Measurements from ENCODE around the gene LEF1.

LEF1 gene

GRCh38 chr4:108175966-108176365 is 7.2 kb upstream of the LEF1 start:
- no peak overlapping the region for H3K4me3 ChIP-seq (ENCODE audit: low read depth, low read length)
- TF ChIP-seq CTCF (IDR thresholded peaks at IDR 0.05; ENCODE audit: low read depth, low read length, missing control alignments), result no peak
- in situ Hi-C loops (cut with HindIII; ENCODE audit: low pct_ligation_motif_present, low sequenced_read_pairs), result no loop called here
- peaks cover 23% of the 10 kb centered on the region for H3K27me3 ChIP-seq (replicated peaks)
- no peak overlapping the region for H3K27ac ChIP-seq
- no peaks in the 10 kb centered on the region for H3K36me3 ChIP-seq (replicated peaks)
- DNase-seq, result no peak

GRCh38 chr4:108174856-108175255 is 6.1 kb upstream of the LEF1 start:
- no peak for TF ChIP-seq CTCF (IDR thresholded peaks at IDR 0.05; ENCODE audit: low read depth, low read length, missing control alignments)
- in situ Hi-C loops (cut with HindIII; ENCODE audit: low pct_ligation_motif_present, low sequenced_read_pairs), result no loop called here
- Histone ChIP-seq H3K36me3 (replicated peaks) (no peaks in the 10 kb centered on the region), H3K27me3 (replicated peaks) (peaks cover 34% of the 10 kb centered on the region), H3K4me3 (ENCODE audit: low read depth, low read length) (no peak overlapping the region), H3K27ac (no peak overlapping the region)
- no peak for DNase-seq

- DNase-seq, result no peak
- H3K27me3 ChIP-seq (replicated peaks), result peaks cover 46% of the 10 kb centered on the region
- H3K27ac ChIP-seq, result no peak overlapping the region
- no peaks in the 10 kb centered on the region for H3K36me3 ChIP-seq (replicated peaks)
- H3K4me3 ChIP-seq (ENCODE audit: low read depth, low read length), result peak overlapping the region; percentile 65
- TF ChIP-seq CTCF (IDR thresholded peaks at IDR 0.05; ENCODE audit: low read depth, low read length, missing control alignments), result no peak
- in situ Hi-C loops (cut with HindIII; ENCODE audit: low pct_ligation_motif_present, low sequenced_read_pairs), result no loop called here
Measured at GRCh38 chr4:108173599-108174057, 4.9 kb upstream of the LEF1 start.

- Histone ChIP-seq H3K27me3 (replicated peaks) (peaks cover 49% of the 10 kb centered on the region), H3K36me3 (replicated peaks) (no peaks in the 10 kb centered on the region), H3K27ac (no peak overlapping the region), H3K4me3 (ENCODE audit: low read depth, low read length) (peak overlapping the region; percentile 65)
- in situ Hi-C loops (cut with HindIII; ENCODE audit: low pct_ligation_motif_present, low sequenced_read_pairs), result no loop called here
- no peak for DNase-seq
- TF ChIP-seq CTCF (IDR thresholded peaks at IDR 0.05; ENCODE audit: low read depth, low read length, missing control alignments), result peak; percentile 3
Measured at GRCh38 chr4:108172753-108173598, 4.2 kb upstream of the LEF1 start.

- no peak for DNase-seq
- Histone ChIP-seq H3K36me3 (replicated peaks) (no peaks in the 10 kb centered on the region), H3K27ac (no peak overlapping the region), H3K27me3 (replicated peaks) (peaks cover 49% of the 10 kb centered on the region), H3K4me3 (ENCODE audit: low read depth, low read length) (peak overlapping the region; percentile 65)
- in situ Hi-C loops (cut with HindIII; ENCODE audit: low pct_ligation_motif_present, low sequenced_read_pairs), result no loop called here
- TF ChIP-seq CTCF (IDR thresholded peaks at IDR 0.05; ENCODE audit: low read depth, low read length, missing control alignments), result no peak
Measured at GRCh38 chr4:108172231-108172752, 3.6 kb upstream of the LEF1 start.

Measured in brain microvascular endothelial cell (primary cell).